NCI-H82 (cell line): Measurements from ENCODE around the gene SANBR.
"Not testable (repeated sequence)": the region's sequence is repeated elsewhere in the genome, so short reads cannot be mapped to it uniquely, and the experiment has no call there.

ENCODE experiments used
- DNase-seq: peaks from one replicate; lab custom pipeline; 2025; lab: John Stamatoyannopoulos, UW

Gene SANBR

DNA sequence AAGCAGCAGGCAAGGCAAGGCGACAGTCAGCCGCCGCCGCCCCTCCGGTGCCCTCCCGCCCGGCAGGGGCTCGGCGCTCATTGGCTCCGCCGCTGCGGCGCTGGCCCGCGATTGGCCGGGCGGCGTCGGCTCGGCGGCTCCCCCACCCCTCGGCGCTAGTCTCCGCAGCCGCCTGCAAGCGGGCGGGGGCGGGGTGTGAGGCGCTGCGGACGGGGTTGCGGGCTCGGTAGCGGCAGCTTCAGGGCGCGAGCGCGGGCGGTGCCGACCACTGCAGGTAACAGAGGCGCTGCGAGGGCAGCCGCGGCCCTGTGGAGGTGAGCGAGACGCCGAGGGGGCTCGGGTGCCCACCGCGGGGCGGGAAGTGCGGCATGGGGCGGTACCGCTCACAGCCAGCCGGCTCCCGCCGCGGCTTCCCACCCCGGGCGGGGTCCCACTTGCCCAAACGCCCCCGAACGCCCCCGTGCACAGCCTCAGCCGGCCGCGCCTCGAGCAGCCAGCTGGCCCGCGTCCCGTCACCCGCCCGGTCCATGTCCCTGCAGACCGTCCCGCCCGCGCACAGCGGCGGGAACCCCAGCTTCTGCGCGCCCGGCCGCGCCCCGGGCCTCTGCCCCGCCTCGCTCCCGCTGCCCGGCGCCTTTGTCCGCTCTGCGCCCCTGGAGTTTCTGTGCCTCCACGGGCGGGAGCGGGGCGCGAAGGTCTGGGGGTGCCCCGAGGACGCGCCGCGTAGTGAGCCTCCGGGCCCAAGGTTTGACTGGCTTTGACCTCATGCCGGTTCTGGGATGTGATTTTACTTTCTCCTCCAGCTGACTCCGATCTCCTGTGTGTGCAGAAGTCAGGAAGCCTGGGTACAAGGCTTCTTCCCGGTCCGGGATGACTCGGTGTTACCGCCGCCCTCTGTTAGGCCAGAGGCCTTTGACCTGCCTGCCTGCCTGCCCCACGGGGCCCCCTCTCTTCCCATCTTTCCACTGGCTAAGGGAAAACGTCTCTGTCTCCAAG, at the start of gene SANBR:
SANBR (plus strand) TSS at position 158 of the 996 bp plus-strand sequence. CDS start 4,480 bp downstream, outside the sequence.
- DNase-seq = peak; percentile 97

- DNase-seq = no peak
These were observed 49.7 kb upstream of the SANBR start for GRCh38 chr2:61015976-61016375.

DNA sequence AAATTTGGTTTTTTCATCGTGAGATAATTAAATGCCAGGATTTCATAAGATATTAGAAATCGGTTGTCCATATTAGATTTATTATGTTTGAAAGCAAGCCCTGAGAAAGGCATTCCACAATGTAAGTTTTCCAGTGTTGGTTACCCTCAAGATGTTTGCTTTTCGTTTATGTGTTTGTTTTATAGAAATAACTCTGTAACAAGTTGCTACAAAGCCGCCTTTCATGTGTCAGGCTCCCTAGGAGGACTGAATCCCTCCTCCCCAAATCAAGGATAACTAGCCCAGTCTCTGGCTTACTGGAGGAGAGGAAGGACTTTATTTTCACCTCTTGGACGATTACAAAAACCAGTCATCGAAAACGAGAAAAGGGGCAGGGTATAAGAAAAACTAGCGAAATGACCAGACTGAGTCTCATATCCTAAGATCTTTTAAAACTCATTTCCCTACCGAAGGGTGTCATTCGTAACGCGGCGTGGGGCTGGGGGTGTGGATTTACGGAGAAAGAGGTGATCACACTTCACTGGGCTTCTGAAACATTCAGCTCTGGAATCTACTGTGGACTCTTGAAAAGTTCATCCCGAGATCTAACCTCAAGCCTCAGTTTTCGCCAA, 49.2 kb upstream of the SANBR start:
- DNase-seq = peak; percentile 11

DNA sequence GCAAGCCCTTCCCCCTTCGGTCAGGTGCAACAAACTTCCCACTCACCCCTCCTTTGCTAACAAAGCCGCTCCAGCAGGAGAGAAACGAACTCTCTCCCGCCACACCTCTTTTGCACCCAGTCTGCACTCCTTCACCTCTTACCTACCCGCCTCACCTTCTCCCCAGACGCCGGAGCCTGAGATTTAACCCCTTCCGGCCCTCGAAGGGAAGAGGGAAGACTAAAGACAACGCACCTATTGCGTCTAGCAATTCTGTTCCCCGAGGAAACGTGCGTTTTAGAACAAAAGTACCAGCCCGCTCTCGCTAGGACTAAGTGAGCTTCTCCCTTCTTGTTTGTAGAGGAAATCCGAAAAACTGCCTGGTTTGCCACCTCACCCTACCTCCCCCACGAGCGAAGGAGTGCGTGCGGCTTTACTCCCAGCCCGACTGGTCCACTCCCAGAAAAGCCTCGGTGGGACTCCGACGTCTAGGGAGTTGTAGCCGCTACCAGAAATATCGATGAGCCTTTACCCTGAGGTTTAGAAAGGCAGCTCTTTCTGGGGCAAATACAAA, 48.6 kb upstream of the SANBR start:
- peak; percentile 93 for DNase-seq

- peak; percentile 90 for DNase-seq
These were observed 47.9 kb upstream of the SANBR start, which contains the start of the genes PEX13 and PUS10 for GRCh38 chr2:61017556-61018317. Gene PEX13 (plus strand): TSS chr2:61017720. CDS start chr2:61017760, 40 bp downstream. Gene PUS10 (minus strand): TSS chr2:61018255. CDS start chr2:61011890, 6,365 bp downstream.

GRCh38 chr2:61018318-61018755, 47.3 kb upstream of the SANBR start:
- peak; percentile 32 for DNase-seq

DNA sequence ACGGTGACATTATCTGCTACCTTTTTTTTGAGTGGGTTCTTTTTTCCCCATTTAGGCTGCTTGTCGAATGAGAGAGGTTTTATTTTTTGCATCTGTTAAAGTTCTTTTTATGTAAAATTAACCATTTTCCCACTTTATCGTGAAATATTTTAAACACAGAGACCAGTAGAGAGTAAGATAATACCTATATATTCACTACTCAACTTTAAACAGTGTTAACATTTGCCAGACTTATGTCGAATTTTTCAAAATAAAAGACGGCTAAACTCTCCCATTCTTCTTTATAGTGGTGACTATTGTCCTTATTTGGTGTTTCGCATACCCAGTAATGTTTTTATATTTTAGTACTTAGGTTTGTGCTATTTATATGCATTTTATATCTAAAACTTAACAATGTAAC, 46.9 kb upstream of the SANBR start:
- DNase-seq = no peak

DNA sequence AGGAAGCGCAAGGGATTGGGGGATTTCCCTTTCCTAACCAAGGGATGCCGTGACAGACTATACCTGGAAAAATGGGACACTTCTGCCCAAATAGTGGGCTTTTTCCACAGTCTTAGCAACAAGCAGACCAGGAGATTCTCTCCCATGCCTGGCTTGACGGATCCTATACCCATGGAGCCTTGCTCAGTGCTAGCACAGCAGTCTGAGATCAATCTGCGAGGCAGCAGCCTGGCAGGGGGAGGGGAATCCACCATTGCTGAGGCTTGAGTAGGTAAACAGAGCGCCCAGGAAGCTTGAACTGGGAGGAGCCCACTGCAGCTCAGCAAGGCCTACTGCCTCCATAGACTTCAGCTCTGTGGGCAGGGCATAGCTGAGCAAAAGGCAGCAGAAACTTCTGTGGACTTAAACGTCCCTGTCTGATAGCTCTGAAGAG, 44.4 kb upstream of the SANBR start:
- DNase-seq = no peak

- DNase-seq = no peak
These were observed 42.0 kb upstream of the SANBR start for GRCh38 chr2:61023670-61024069.

GRCh38 chr2:61029533-61029932, 36.1 kb upstream of the SANBR start:
- DNase-seq = no peak

DNA sequence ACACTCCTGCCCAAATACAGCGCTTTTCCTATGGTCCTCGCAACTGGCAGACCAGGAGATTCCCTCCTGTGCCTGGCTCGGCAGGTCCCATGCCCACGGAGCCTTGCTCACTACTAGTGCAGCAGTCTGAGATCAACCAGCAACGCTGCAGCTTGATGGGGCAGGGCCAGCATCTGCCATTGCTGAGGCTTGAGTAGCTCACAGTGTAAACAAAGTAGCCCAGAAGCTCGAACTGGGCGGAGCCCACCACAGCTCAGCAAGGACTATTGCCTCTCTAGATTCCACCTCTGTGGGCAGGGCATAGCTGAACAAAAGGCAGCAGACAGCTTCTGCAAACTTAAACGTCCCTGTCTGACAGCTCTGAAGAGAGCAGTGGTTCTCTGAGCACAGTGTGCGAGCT, 31.1 kb upstream of the SANBR start:
- not testable (repeated sequence) for DNase-seq

DNA sequence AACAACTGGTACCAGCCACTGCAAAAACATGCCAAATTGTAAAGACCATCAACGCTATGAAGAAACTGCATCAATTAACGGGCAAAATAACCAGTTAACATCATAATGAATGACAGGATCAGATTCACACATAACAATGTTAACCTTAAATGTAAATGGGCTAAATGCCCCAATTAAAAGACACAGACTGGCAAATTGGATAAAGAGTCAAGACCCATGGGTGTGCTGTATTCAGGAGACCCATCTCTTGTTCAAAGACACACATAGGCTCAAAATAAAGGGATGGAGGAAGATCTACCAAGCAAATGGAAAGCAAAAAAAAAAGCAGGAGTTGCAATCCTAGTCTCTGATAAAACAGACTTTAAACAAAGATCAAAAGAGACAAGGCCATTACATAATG, 29.0 kb upstream of the SANBR start:
- DNase-seq = not testable (repeated sequence)

DNA sequence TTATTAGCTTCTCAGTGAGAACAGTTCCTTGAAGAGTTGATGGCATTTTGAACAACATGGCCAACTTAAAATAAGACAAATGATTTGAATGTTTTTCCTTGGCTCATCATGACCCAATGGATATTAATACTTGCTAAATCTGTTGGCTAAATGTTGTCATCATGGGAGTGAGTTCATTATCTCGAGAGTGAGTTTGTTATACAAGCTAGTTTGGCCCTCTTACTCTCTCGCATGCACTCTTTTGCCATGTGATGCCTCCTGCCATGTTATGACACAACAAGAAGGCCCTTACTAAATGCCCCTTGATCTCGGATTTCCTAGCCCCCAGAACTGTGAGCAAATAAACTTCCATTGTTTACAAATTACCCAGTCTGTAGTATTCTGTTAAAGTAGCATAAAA, 22.9 kb upstream of the SANBR start:
- no peak for DNase-seq

DNA sequence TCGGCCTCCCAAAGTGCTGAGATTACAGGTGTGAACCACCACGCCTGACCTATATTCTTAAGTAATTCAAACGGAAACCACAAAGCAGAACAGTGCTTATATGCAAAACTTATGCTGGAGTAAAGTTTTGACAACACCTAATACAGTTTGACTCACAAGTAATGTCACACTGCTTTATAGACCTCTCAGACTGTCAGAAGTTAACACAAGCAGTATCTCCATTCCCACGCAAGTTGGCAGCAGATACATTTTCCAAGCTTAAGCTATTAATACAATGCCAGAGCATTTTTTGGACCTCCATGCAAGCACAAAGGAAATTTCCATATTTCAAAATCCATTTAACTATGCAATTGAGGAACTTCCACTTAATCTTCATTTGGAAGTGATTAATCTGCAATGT, 21.0 kb upstream of the SANBR start:
- no peak for DNase-seq

DNA sequence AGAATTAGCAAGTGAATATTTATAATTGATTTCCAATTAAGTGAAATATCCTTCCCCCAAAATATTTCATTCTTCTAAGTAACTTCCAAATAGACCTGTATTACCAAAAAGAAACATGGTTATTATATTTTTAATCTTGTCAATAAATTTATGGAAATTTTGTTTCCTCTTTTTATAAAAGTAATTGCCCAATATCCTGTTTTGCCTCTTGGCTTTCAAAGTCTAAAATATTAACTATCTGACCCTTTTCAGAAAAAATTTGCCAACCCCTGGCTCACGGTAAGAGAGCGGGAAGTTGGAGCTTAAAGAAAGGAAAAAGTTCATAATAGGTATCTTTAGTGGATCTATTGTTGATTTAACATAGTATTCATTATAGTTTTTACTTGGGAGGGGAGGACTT, 20.4 kb upstream of the SANBR start:
- no peak for DNase-seq

GRCh38 chr2:61045999-61046398, 19.7 kb upstream of the SANBR start:
- DNase-seq = no peak

GRCh38 chr2:61055557-61055956, 10.1 kb upstream of the SANBR start:
- DNase-seq = no peak

GRCh38 chr2:61057562-61057961, 8.1 kb upstream of the SANBR start:
- no peak for DNase-seq

DNA sequence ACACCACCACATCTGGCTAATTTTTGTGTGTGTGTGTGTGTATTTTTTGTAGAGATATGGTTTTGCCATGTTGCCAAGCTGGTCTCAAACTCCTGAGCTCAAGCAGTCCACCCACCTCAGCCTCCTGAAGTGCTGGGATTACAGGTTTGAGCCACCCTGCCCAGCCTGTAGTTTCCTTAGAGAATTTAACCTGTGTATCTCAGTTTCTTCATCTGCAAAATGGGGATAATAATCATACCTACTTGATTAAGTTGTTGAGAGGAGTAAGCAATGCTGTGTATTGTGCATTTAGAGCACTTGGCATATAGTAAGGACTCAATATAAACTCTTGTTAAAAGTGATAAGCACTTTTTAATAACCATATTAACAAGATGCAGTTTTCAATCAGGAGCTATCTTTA, 6.3 kb upstream of the SANBR start:
- DNase-seq = no peak

- no peak for DNase-seq
These were observed 8.4 kb downstream of the SANBR start for GRCh38 chr2:61074100-61074499.

DNA sequence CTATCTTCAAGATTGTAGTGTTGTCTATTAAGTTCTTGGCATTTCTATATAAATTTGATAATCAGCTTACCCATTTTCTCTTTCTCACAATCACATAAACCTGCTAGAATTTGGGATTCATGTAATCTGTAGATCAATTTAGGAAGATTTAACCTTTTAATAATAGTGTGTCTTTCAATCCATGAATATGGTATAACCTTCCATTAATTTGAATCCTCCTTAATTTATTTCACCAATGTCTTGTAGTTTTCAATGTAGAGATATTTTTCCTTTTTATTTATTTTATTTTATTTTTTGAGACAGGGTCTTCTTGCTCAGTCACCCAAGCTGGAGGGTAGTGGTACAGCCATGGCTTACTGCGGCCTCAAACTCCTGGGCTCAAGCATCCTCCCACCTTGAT, 20.2 kb downstream of the SANBR start:
- DNase-seq = no peak

DNA sequence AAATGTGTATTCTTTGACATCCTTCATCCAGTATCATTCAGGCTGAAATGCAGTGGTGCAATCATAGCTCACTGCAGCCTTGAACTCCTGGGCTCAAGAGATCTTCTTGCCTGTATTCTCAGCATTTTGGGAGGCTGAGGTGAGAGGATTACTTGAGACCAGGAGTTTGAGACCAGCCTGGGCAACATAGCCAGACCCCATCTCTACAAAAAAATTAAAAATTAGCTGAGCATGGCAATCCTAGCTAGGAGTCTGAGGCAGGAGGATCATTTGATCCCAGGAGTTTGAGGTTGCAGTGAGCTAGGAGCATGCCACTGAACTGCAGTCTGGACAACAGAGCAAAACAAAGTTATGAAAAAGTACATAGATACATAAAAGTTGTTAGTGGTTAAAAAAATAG, 24.1 kb downstream of the SANBR start:
- no peak for DNase-seq
